ENCODE data around the gene AMMECR1L.

- TF ChIP-seq EZH2 (IDR thresholded peaks at IDR 0.05; ENCODE audit: insufficient read depth, poor library complexity, severe bottlenecking) (no peak), EZH2phosphoT487 (IDR thresholded peaks at IDR 0.05; ENCODE audit: insufficient read depth, low read depth) (no peak)
These were observed 1.5 kb upstream of the AMMECR1L start for GRCh38 chr2:127887082-127887775.

Measured in GM23248 (cell line).